Prostate gland (tissue), 2 donors: ENCODE measurements around the gene PLEKHH2. TPM values are rescaled to one million over a fixed set of nuclear protein-coding genes. Genes with fewer than 3 reads are reported as not detected.

Experiments used
- DNase-seq: peaks from one replicate; pipeline ENCODE4 v3.0.0-alpha.2; 2019; ENCODE audit warnings: low spot score
- H3K27ac ChIP-seq, 2 donors: fragments of 200-600 bp; sonication (generic); 2 replicates each; pipeline ENCODE4 v1.5.1; 2017 to 2019
- H3K27me3 ChIP-seq: fragments of 200-600 bp; sonication (generic); replicated peaks from 2 replicates; pipeline ENCODE4 v1.5.1; 2019; ENCODE audit not compliant: insufficient read depth
- H3K36me3 ChIP-seq, 2 donors: fragments of 200-600 bp; sonication (generic); 1 replicate in 1 of 2; 2 replicates in 1 of 2; pipeline versions ENCODE4 v1.5.1 to v1.8.1; 2017 to 2019
- H3K4me1 ChIP-seq: fragments of 200-600 bp; sonication (generic); replicated peaks from 2 replicates; pipeline ENCODE4 v1.5.1; 2019
- H3K4me3 ChIP-seq, 2 donors: fragments of 200-600 bp; sonication (generic); 2 replicates each; pipeline ENCODE4 v1.5.1; 2017 to 2019
- H3K9me3 ChIP-seq: fragments of 200-600 bp; sonication (generic); 2 replicates; pipeline ENCODE4 v1.5.1; 2017
- POLR2A ChIP-seq: fragments of 450-650 bp; IDR thresholded peaks from one replicate; pipeline ENCODE4 v1.6.1; 2016; ENCODE audit warnings: antibody characterized with exemption, mild to moderate bottlenecking
- POLR2AphosphoS5 ChIP-seq: sonication (generic); formaldehyde crosslinking; IDR thresholded peaks from one replicate; pipeline ENCODE4 v1.6.1; 2017; ENCODE audit warnings: antibody characterized with exemption
- WGBS: methylation state at CpG from one replicate; pipeline ENCODE4 v1.1.5; 2018; 5-methylcytosine and 5-hydroxymethylcytosine counted together
- intact Hi-C: fragments of 100-400 bp; cut with DNase I; formaldehyde crosslinking; loops from one replicate; pipeline ENCODE4 v1.14.2; 2022
- total RNA-seq, 2 donors: library from RNA; depleted of rRNA; stranded (reverse); fragments of >200 nt; gene quantifications; one replicate each; pipeline ENCODE4 v1.1.0, GENCODE V29; 2016
- TF ChIP-seq, protein P1 (sequence below), 4 experiments: fragments of 200-600 bp in 2 of 4; fragments of 450-650 bp in 2 of 4; sonication (generic) in 2 of 4; IDR thresholded peaks; 1 replicate in 3 of 4; 2 replicates in 1 of 4; pipeline ENCODE4 v1.5.1; 2016 to 2019; ENCODE audit warnings: antibody characterized with exemption in 4 of 4, mild to moderate bottlenecking in 2 of 4, moderate library complexity in 2 of 4

PLEKHH2 gene
- total RNA-seq, 2 donors from 2014 or later: 5.9 to 25.2 TPM

DNA sequence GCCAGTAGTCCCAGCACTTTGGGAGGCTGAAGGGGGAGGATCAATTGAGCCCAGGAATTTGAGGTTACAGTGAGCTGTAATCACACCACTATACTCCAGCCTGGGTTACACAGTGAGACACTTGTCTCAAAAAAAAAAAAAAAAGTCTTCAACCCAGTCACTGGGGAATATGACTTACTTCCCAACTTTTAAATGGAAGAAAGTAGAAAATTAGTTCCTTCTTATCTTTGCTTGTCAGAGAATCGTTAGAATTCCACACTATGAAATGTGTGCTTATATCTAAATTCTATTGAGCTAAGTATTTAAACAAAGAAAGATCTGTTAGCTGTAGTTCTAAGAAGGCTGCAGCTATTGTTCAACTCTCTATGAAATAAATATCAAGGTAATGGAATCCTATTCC, 159.1 kb downstream of the PLEKHH2 start:
- Histone ChIP-seq H3K36me3 (no peaks in the 10 kb centered on the region), H3K27ac (no peak overlapping the region), H3K4me1 (no peaks in the 10 kb centered on the region), H3K27me3 (no peaks in the 10 kb centered on the region), H3K9me3 (no peaks in the 10 kb centered on the region), H3K4me3 (no peak overlapping the region)
- 61% methylated on average over 1 of the region's 1 CpG for WGBS
- no peak for DNase-seq
- intact Hi-C loops: no loop called here
- TF ChIP-seq POLR2A (no peak), POLR2AphosphoS5 (no peak)
- TF ChIP-seq, protein P1, sequence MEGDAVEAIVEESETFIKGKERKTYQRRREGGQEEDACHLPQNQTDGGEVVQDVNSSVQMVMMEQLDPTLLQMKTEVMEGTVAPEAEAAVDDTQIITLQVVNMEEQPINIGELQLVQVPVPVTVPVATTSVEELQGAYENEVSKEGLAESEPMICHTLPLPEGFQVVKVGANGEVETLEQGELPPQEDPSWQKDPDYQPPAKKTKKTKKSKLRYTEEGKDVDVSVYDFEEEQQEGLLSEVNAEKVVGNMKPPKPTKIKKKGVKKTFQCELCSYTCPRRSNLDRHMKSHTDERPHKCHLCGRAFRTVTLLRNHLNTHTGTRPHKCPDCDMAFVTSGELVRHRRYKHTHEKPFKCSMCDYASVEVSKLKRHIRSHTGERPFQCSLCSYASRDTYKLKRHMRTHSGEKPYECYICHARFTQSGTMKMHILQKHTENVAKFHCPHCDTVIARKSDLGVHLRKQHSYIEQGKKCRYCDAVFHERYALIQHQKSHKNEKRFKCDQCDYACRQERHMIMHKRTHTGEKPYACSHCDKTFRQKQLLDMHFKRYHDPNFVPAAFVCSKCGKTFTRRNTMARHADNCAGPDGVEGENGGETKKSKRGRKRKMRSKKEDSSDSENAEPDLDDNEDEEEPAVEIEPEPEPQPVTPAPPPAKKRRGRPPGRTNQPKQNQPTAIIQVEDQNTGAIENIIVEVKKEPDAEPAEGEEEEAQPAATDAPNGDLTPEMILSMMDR (IDR thresholded peaks at IDR 0.05): no peak

DNA sequence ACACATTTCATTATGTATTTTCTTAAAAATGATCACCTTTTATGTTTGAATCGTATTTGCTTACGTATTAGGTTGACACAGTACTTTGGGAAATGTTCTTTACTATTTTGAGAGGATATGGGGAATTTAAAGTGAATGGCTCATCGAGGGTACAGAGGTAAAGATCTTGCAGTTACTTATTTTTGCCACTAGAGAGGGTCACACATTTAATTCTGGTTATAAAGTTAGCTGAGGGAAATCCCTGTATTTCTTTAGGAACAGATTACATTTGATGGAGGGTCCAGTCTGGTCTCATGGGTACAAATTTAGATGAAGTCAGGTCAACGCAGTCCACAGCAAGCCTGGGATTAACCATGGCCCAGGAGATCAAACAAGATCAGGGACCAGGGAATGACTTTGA, 161.2 kb downstream of the PLEKHH2 start:
- WGBS: 78% methylated on average over 4 of the region's 4 CpGs

DNA sequence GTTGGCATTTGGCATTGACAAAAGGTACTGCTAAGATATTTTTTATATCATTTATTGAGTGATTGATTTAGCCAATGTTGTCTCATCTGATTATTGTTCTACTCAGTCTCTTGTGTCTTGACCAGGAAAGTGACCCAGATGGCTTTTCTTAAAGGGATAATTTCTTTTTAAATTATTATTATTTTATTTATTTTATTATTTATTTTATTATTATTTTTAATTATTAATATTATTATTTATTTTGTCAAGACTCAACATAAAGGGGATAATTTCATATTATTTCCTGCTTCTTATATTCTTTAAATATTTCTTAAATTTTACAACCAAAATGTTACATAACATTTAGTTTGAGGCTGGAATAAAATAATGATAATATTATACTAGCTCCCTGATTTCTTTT, 163.8 kb downstream of the PLEKHH2 start:
- Histone ChIP-seq H3K36me3 (no peaks in the 10 kb centered on the region), H3K4me3 (no peak overlapping the region), H3K27ac (no peak overlapping the region), H3K27me3 (no peaks in the 10 kb centered on the region), H3K9me3 (no peaks in the 10 kb centered on the region), H3K4me1 (no peaks in the 10 kb centered on the region)
- DNase-seq: no peak
- intact Hi-C loops: no loop called here
- TF ChIP-seq, protein P1 (IDR thresholded peaks at IDR 0.05): no peak
- TF ChIP-seq POLR2AphosphoS5: no peak
- TF ChIP-seq POLR2A: no peak

More for the DNA sequence above, 161.2 kb downstream of the PLEKHH2 start:
- H3K9me3 ChIP-seq: no peaks in the 10 kb centered on the region
- no peaks in the 10 kb centered on the region for H3K27me3 ChIP-seq
- TF ChIP-seq POLR2A (no peak), POLR2AphosphoS5 (no peak)
- TF ChIP-seq, protein P1 (IDR thresholded peaks at IDR 0.05): no peak
- DNase-seq: no peak
- H3K4me1 ChIP-seq: no peaks in the 10 kb centered on the region
- intact Hi-C loops: no loop called here
- H3K27ac ChIP-seq: no peak overlapping the region
- H3K36me3 ChIP-seq: no peaks in the 10 kb centered on the region
- no peak overlapping the region for H3K4me3 ChIP-seq

DNA sequence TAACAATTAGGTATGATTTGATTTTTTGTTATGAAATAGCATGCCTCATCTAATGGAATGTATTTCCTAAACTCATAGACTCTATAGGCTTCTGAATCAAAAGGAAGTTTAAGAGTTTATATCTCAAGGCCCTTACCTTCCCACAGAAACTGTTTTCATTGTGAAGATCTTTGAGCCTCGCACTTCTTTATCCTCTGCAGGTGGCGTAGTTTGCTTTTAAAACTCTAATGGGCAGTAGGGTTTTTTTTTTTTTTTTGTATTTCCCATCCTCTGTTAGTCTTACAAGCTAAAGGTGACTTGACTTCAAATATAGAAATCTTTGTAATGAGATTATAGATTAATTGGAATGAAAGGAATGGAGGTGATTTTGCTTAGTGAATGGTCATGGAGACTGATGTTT, 165.1 kb downstream of the PLEKHH2 start:
- intact Hi-C loops: no loop called here
- 93% methylated on average over 2 of the region's 2 CpGs for WGBS
- Histone ChIP-seq H3K9me3 (no peaks in the 10 kb centered on the region), H3K27ac (no peak overlapping the region), H3K27me3 (no peaks in the 10 kb centered on the region), H3K36me3 (no peaks in the 10 kb centered on the region), H3K4me1 (no peaks in the 10 kb centered on the region), H3K4me3 (no peak overlapping the region)
- DNase-seq: no peak
- TF ChIP-seq, protein P1 (IDR thresholded peaks at IDR 0.05): no peak
- TF ChIP-seq POLR2A (no peak), POLR2AphosphoS5 (no peak)

DNA sequence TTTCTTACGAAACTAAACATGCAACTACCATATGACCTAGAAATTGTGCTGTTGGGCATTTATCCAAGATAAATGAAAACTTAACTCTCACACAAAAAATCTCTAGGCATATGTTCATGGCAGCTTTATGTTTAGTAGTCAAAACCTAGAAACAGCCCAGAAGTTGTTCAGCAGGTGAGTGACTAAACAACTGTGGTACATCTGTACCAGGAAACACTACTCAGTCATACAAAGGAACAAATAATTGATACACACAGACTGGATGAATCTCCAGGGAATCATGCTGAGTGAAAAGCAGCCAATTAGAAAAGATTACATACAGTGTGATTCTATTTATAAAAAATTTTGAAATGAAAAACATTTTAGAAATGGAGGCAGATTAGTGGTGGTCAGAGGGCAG, 166.1 kb downstream of the PLEKHH2 start:
- intact Hi-C loops: no loop called here
- no peak for DNase-seq
- Histone ChIP-seq H3K9me3 (no peaks in the 10 kb centered on the region), H3K27ac (no peak overlapping the region), H3K36me3 (no peaks in the 10 kb centered on the region), H3K27me3 (no peaks in the 10 kb centered on the region), H3K4me1 (no peaks in the 10 kb centered on the region), H3K4me3 (no peak overlapping the region)
- 81% methylated on average over 1 of the region's 1 CpG for WGBS
- TF ChIP-seq POLR2AphosphoS5 (no peak), POLR2A (no peak)
- TF ChIP-seq, protein P1 (IDR thresholded peaks at IDR 0.05): no peak
